ENCODE data around the gene ZNF236.

- TF ChIP-seq, protein P1, sequence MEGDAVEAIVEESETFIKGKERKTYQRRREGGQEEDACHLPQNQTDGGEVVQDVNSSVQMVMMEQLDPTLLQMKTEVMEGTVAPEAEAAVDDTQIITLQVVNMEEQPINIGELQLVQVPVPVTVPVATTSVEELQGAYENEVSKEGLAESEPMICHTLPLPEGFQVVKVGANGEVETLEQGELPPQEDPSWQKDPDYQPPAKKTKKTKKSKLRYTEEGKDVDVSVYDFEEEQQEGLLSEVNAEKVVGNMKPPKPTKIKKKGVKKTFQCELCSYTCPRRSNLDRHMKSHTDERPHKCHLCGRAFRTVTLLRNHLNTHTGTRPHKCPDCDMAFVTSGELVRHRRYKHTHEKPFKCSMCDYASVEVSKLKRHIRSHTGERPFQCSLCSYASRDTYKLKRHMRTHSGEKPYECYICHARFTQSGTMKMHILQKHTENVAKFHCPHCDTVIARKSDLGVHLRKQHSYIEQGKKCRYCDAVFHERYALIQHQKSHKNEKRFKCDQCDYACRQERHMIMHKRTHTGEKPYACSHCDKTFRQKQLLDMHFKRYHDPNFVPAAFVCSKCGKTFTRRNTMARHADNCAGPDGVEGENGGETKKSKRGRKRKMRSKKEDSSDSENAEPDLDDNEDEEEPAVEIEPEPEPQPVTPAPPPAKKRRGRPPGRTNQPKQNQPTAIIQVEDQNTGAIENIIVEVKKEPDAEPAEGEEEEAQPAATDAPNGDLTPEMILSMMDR (IDR thresholded peaks at IDR 0.05; ENCODE audit: insufficient read depth, low read depth, low read length), result no peak
- TF ChIP-seq EZH2 (IDR thresholded peaks at IDR 0.05; ENCODE audit: insufficient read depth, low read length), result no peak
Observed at GRCh38 chr18:76931171-76931570, 108.8 kb downstream of the ZNF236 start.
